Smooth muscle cell (in vitro differentiated cells): ENCODE results near the gene QPCT. TPM values are rescaled to one million over a fixed set of nuclear protein-coding genes. Genes with fewer than 3 reads are reported as not detected.

Experiments used
- DNase-seq: peaks from one replicate; lab custom pipeline; 2025; ENCODE audit not compliant: unreplicated experiment; lab: John Stamatoyannopoulos, UW
- H2AFZ ChIP-seq: fragments of 200-600 bp; sonication (generic); 2 replicates; pipeline ENCODE4 v1.6.0; 2016; ENCODE audit warnings: antibody characterized with exemption, low read depth, mild to moderate bottlenecking
- H3F3A ChIP-seq: fragments of 200-600 bp; sonication (generic); 2 replicates; pipeline ENCODE4 v1.6.0; 2017; ENCODE audit warnings: antibody characterized with exemption, low read depth
- H3K27ac ChIP-seq: fragments of 200-600 bp; sonication (generic); 2 replicates; pipeline ENCODE4 v1.5.1; 2016; ENCODE audit warnings: low read depth, mild to moderate bottlenecking
- H3K27me3 ChIP-seq: fragments of 200-600 bp; sonication (generic); 2 replicates; pipeline ENCODE4 v1.6.1; 2016; ENCODE audit warnings: low read depth, mild to moderate bottlenecking
- H3K36me3 ChIP-seq: fragments of 200-600 bp; sonication (generic); 2 replicates; pipeline ENCODE4 v1.5.1; 2016; ENCODE audit warnings: low read depth
- H3K4me1 ChIP-seq: fragments of 200-600 bp; sonication (generic); 2 replicates; pipeline ENCODE4 v1.5.1; 2016; ENCODE audit warnings: low read depth
- H3K4me2 ChIP-seq: fragments of 200-600 bp; sonication (generic); 2 replicates; pipeline ENCODE4 v1.6.0; 2016; ENCODE audit warnings: mild to moderate bottlenecking
- H3K4me3 ChIP-seq: fragments of 200-600 bp; sonication (generic); 2 replicates; pipeline ENCODE4 v1.5.1; 2016; ENCODE audit warnings: mild to moderate bottlenecking
- H3K79me2 ChIP-seq: fragments of 200-600 bp; sonication (generic); 2 replicates; pipeline ENCODE4 v1.6.0; 2016; ENCODE audit warnings: low read depth, mild to moderate bottlenecking
- H3K9ac ChIP-seq: fragments of 200-600 bp; sonication (generic); 2 replicates; pipeline ENCODE4 v1.6.0; 2016; ENCODE audit warnings: low read depth
- H3K9me3 ChIP-seq: fragments of 200-600 bp; sonication (generic); replicated peaks from 2 replicates; pipeline ENCODE4 v1.5.1; 2016; ENCODE audit warnings: low read depth
- H4K20me1 ChIP-seq: fragments of 200-600 bp; sonication (generic); 2 replicates; pipeline ENCODE4 v1.6.0; 2016; ENCODE audit warnings: low read depth
- CTCF ChIP-seq: fragments of 200-600 bp; sonication (generic); IDR thresholded peaks from 2 replicates; pipeline ENCODE4 v1.5.1; 2017; ENCODE audit warnings: borderline replicate concordance, mild to moderate bottlenecking, antibody characterized with exemption; ENCODE audit not compliant: insufficient read depth, poor library complexity, severe bottlenecking
- WGBS: methylation state at CpG from one replicate; pipeline ENCODE4 v1.1.7; 2016; ENCODE audit warnings: low lambda C conversion rate; 5-methylcytosine and 5-hydroxymethylcytosine counted together
- polyA plus RNA-seq: library from polyadenylated mRNA; unstranded; fragments of >200 nt; fragmentation: Nextera tagmentation; extraction: Ambion mirVana; gene quantifications from 2 replicates; pipeline ENCODE4 v1.2.1, GENCODE V29; 2016
- total RNA-seq: library from RNA; depleted of rRNA; stranded (reverse); fragments of >200 nt; gene quantifications from 2 replicates; pipeline ENCODE4 v1.2.3, GENCODE V29; 2014

The QPCT gene
- total and polyA plus RNA-seq, 2 experiments from 2014 or later = 0.58 to 2.0 TPM

DNA sequence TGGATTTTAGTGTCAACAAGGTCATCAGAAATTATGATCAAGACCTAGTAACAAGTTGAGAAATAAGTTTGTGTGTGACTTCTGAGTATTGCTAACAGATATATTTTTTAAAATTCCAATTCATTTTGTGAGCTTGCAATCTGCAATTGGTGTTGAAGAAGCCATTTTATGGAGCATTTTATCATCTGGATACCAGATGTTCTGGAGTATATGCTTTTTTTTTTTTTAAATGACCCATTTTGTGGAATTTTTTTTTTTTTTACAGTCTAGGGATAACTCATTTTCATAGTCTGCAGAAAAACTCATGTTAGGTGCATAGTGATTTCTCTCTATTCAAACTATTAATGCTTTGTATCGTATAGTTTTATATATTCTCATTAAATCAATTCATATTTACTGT, 12.6 kb downstream of the QPCT start:
- no peak for TF ChIP-seq CTCF
- no peaks in the 10 kb centered on the region for H3K27me3 ChIP-seq
- H3K27ac ChIP-seq = no peak overlapping the region
- H3K4me1 ChIP-seq = no peaks in the 10 kb centered on the region
- H2AFZ ChIP-seq = peak overlapping the region; percentile 81
- H3K9ac ChIP-seq = no peak overlapping the region
- no peaks in the 10 kb centered on the region for H3K9me3 ChIP-seq
- no peak for DNase-seq
- H3K4me3 ChIP-seq = no peak overlapping the region
- H3K79me2 ChIP-seq = no peaks in the 10 kb centered on the region
- H3K36me3 ChIP-seq = no peaks in the 10 kb centered on the region
- 100% methylated on average over 1 of the region's 1 CpG for WGBS
- no peaks in the 10 kb centered on the region for H4K20me1 ChIP-seq
- H3K4me2 ChIP-seq = peak overlapping the region; percentile 7
- no peaks in the 10 kb centered on the region for H3F3A ChIP-seq

DNA sequence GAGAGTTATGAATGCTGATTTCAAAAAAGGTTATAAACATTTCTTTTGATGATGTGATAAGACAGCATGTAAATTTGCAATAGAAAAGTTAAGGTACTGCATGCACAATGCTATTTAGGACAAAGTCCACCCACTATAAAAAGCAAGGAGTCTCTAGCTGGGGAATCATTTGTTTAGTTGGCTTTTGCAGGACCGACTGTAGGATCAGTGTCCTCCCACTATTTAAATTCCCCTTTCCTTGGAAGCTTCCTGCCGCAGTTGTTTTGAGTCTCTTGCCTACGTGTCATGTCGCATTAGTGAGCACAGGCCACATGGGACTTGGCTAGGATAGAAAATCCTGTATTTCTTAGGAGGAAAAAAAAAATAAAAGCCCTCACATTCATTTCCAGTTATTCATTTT, 13.1 kb downstream of the QPCT start:
- Histone ChIP-seq H3K79me2 (no peaks in the 10 kb centered on the region), H3K27ac (peak overlapping the region; percentile 51), H4K20me1 (no peaks in the 10 kb centered on the region), H3K4me1 (no peaks in the 10 kb centered on the region), H3K27me3 (no peaks in the 10 kb centered on the region), H3K9me3 (no peaks in the 10 kb centered on the region), H3K4me3 (no peak overlapping the region), H3K4me2 (peak overlapping the region; percentile 7), H3K9ac (no peak overlapping the region), H3F3A (no peaks in the 10 kb centered on the region), H2AFZ (peak overlapping the region; percentile 81), H3K36me3 (no peaks in the 10 kb centered on the region)
- TF ChIP-seq CTCF = no peak
- DNase-seq = no peak
- WGBS = 28% methylated on average over 4 of the region's 4 CpGs

- H3K79me2 ChIP-seq = no peaks in the 10 kb centered on the region
- H2AFZ ChIP-seq = no peak overlapping the region
- H3K27me3 ChIP-seq = no peaks in the 10 kb centered on the region
- no peak overlapping the region for H3K27ac ChIP-seq
- no peaks in the 10 kb centered on the region for H3K36me3 ChIP-seq
- H3K4me3 ChIP-seq = no peak overlapping the region
- H3F3A ChIP-seq = no peaks in the 10 kb centered on the region
- H3K9me3 ChIP-seq = no peaks in the 10 kb centered on the region
- no peaks in the 10 kb centered on the region for H3K4me1 ChIP-seq
- H4K20me1 ChIP-seq = no peaks in the 10 kb centered on the region
- no peak overlapping the region for H3K4me2 ChIP-seq
- no peak overlapping the region for H3K9ac ChIP-seq
- 96% methylated on average over 3 of the region's 3 CpGs for WGBS
- DNase-seq = no peak
- no peak for TF ChIP-seq CTCF
Observed at GRCh38 chr2:37358466-37358865, 14.0 kb downstream of the QPCT start.

DNA sequence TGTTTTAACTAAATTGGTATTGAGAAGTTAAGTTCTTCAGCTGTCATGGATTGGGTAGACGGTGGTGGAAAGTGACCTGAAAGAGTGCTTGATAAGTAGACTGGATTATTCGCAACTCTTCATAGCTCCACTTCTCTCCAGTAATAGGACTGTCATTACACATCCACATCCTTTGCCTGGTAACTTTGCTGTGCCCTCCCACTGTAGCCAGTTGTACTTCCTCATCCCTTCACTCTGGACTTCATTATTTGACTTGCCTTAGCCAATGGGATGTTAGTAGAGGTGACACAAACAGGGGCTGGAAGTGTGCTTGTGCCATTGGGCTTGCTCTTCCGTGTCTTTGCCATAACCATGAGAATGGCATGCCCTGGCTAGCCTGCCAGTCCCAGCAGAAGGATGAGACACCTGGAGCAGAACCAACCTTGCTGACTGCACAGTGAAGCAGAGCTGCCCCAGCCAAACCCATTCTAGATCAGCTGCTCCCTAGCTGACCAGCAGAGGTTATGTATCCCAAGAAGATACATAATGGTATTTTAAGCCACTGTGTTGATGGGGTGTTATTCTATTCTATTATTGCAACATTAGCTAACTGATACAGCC, 16.9 kb downstream of the QPCT start:
- Histone ChIP-seq H3K79me2 (no peaks in the 10 kb centered on the region), H3K4me3 (no peak overlapping the region), H3K9ac (no peak overlapping the region), H3K27me3 (no peaks in the 10 kb centered on the region), H2AFZ (no peak overlapping the region), H3F3A (no peaks in the 10 kb centered on the region), H3K27ac (no peak overlapping the region), H4K20me1 (no peaks in the 10 kb centered on the region), H3K36me3 (no peaks in the 10 kb centered on the region), H3K9me3 (no peaks in the 10 kb centered on the region), H3K4me2 (no peak overlapping the region), H3K4me1 (no peaks in the 10 kb centered on the region)
- DNase-seq = no peak
- no peak for TF ChIP-seq CTCF
- 97% methylated on average over 3 of the region's 3 CpGs for WGBS
